Trophoblast cell (in vitro differentiated cells and primary cell): ENCODE measurements around the gene GASK1B.

Experiments
- DNase-seq, 2 donors: peaks; one replicate each; pipeline ENCODE4 v3.0.0-alpha.2; 2016
- H2AFZ ChIP-seq: 2 replicates; pipeline ENCODE4 v1.6.1; 2013; ENCODE audit warnings: low read length, moderate library complexity, mild to moderate bottlenecking; ENCODE audit not compliant: insufficient read depth, poor library complexity
- H2AK5ac ChIP-seq: 2 replicates; pipeline ENCODE4 v1.6.1; 2013; ENCODE audit warnings: mild to moderate bottlenecking, low read length
- H2BK120ac ChIP-seq: 2 replicates; pipeline ENCODE4 v1.6.1; 2013; ENCODE audit warnings: low read length, mild to moderate bottlenecking, moderate library complexity; ENCODE audit not compliant: insufficient read depth, poor library complexity
- H2BK12ac ChIP-seq: 2 replicates; pipeline ENCODE4 v1.6.1; 2013; ENCODE audit warnings: mild to moderate bottlenecking, low read length, moderate library complexity
- H2BK5ac ChIP-seq: 2 replicates; pipeline ENCODE4 v1.6.1; 2013; ENCODE audit warnings: low read length, low read depth, moderate library complexity, mild to moderate bottlenecking; ENCODE audit not compliant: poor library complexity
- H3K14ac ChIP-seq: 2 replicates; pipeline ENCODE4 v1.6.1; 2013; ENCODE audit warnings: mild to moderate bottlenecking, low read length
- H3K18ac ChIP-seq: 2 replicates; pipeline ENCODE4 v1.6.1; 2013; ENCODE audit warnings: mild to moderate bottlenecking, low read length
- H3K23ac ChIP-seq: 2 replicates; pipeline ENCODE4 v1.6.1; 2013; ENCODE audit warnings: low read length
- H3K27ac ChIP-seq: 2 replicates; pipeline ENCODE4 v1.5.1; 2013; ENCODE audit warnings: low read depth, mild to moderate bottlenecking, inconsistent platforms, low read length, moderate library complexity
- H3K27me3 ChIP-seq: 2 replicates; pipeline ENCODE4 v1.6.1; 2013; ENCODE audit warnings: inconsistent platforms, mild to moderate bottlenecking, low read length, moderate library complexity; ENCODE audit not compliant: insufficient read depth
- H3K36me3 ChIP-seq, 2 experiments: 1 replicate in 1 of 2; 2 replicates in 1 of 2; pipeline ENCODE4 v1.6.1; 2013; ENCODE audit warnings: low read length in 2 of 2, mild to moderate bottlenecking in 2 of 2, moderate library complexity in 1 of 2; ENCODE audit not compliant: insufficient read depth in 2 of 2, control insufficient read depth in 1 of 2
- H3K4ac ChIP-seq: 2 replicates; pipeline ENCODE4 v1.6.1; 2013; ENCODE audit warnings: low read depth, mild to moderate bottlenecking, low read length, moderate library complexity
- H3K4me1 ChIP-seq, 2 experiments: 1 replicate in 1 of 2; 2 replicates in 1 of 2; pipeline ENCODE4 v1.6.1; 2013; ENCODE audit warnings: low read length in 2 of 2, mild to moderate bottlenecking in 2 of 2, moderate library complexity in 1 of 2; ENCODE audit not compliant: insufficient read depth in 2 of 2, control insufficient read depth in 1 of 2
- H3K4me2 ChIP-seq: 2 replicates; pipeline ENCODE4 v1.6.1; 2013; ENCODE audit warnings: inconsistent platforms, mild to moderate bottlenecking, low read length, moderate library complexity
- H3K4me3 ChIP-seq: 2 replicates; pipeline ENCODE4 v1.5.1; 2013; ENCODE audit warnings: mild to moderate bottlenecking, low read depth, low read length, inconsistent platforms
- H3K79me1 ChIP-seq: one replicate; pipeline ENCODE4 v1.6.1; 2013; ENCODE audit warnings: low read length
- H3K79me2 ChIP-seq: 2 replicates; pipeline ENCODE4 v1.6.1; 2013; ENCODE audit warnings: low read length, mild to moderate bottlenecking; ENCODE audit not compliant: control insufficient read depth, insufficient read depth, poor library complexity
- H3K9ac ChIP-seq: 2 replicates; pipeline ENCODE4 v1.6.1; 2013; ENCODE audit warnings: mild to moderate bottlenecking, low read length
- H3K9me3 ChIP-seq: 2 replicates; pipeline ENCODE4 v1.6.1; 2013; ENCODE audit warnings: low read depth, mild to moderate bottlenecking, control low read depth, inconsistent platforms, low read length; ENCODE audit not compliant: insufficient read depth
- H4K12ac ChIP-seq: 2 replicates; pipeline ENCODE4 v1.6.1; 2013; ENCODE audit warnings: low read depth, mild to moderate bottlenecking, low read length, moderate library complexity
- H4K8ac ChIP-seq: 2 replicates; pipeline ENCODE4 v1.6.1; 2013; ENCODE audit warnings: low read depth, mild to moderate bottlenecking, low read length, moderate library complexity
- H4K91ac ChIP-seq: one replicate; pipeline ENCODE4 v1.6.1; 2013; ENCODE audit warnings: low read depth, mild to moderate bottlenecking, low read length, moderate library complexity
- WGBS: extraction: QIAGEN DNeasy Blood & Tissue Kit; methylation state at CpG from one replicate; pipeline ENCODE4 v1.1.7; 2013; ENCODE audit warnings: missing lambda C conversion rate; ENCODE audit not compliant: insufficient read length, insufficient coverage; ENCODE audit errors: extremely low coverage; 5-methylcytosine and 5-hydroxymethylcytosine counted together

The GASK1B gene

GRCh38 chr4:158193171-158193749, 20.4 kb upstream of the GASK1B start:
- Histone ChIP-seq H3K27me3 (no peaks in the 10 kb centered on the region), H3K79me2 (no peaks in the 10 kb centered on the region), H3K36me3 (no peaks in the 10 kb centered on the region), H2BK12ac (no peak overlapping the region), H4K8ac (no peak overlapping the region), H3K27ac (no peak overlapping the region), H2BK5ac (no peak overlapping the region), H3K18ac (no peak overlapping the region), H3K9me3 (no peaks in the 10 kb centered on the region), H3K23ac (no peak overlapping the region), H3K14ac (no peak overlapping the region), H3K4ac (no peak overlapping the region), H3K4me1 (no peaks in the 10 kb centered on the region), H3K9ac (no peak overlapping the region), H3K4me2 (no peak overlapping the region), H3K4me3 (no peak overlapping the region), H4K12ac (no peak overlapping the region), H2AFZ (no peak overlapping the region), H2BK120ac (no peak overlapping the region), H4K91ac (no peak overlapping the region), H2AK5ac (no peak overlapping the region), H3K79me1 (no peaks in the 10 kb centered on the region)
- peak in 1 of 2 donors; percentile 67 for DNase-seq
- no CpG with 5 or more reads among the region's 3 CpGs for WGBS

DNA sequence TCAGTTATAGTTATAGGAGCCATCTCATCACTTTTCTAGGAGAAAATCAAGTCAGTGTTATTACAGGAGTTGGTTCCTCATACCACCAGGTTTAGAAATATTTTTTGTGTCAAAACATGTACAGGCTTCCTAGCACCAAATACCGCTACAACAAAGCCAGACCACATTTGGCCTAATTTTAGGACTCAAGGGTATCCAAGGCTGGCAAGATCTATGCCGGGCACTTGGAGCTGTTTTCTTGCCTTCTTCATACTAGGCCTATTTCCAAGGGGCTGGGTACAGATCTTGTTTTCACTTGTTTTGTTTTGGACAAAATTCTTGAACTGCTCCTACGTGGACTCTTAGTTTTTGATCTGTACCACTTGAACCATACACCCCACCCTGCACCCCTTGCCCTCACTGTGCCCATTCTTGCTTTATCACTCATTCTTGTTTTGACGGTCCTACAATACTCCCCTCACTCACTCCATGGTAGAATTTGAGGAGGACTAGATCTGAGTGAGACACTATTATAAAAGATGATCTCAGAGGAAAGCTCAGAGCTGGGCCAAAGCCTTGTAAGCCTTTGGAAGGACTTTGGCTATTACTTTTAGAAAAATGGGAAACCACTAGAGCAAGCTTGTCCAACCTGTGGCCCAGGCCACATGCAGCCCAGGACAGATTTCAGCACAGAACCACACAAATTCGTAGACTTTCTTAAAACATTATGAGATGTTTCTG, 19.8 kb upstream of the GASK1B start:
- Histone ChIP-seq H3K4me3 (no peak overlapping the region), H3K36me3 (no peaks in the 10 kb centered on the region), H2BK120ac (no peak overlapping the region), H3K18ac (no peak overlapping the region), H3K9ac (no peak overlapping the region), H2BK5ac (no peak overlapping the region), H3K79me1 (no peaks in the 10 kb centered on the region), H3K4me2 (no peak overlapping the region), H4K91ac (no peak overlapping the region), H3K9me3 (no peaks in the 10 kb centered on the region), H3K79me2 (no peaks in the 10 kb centered on the region), H2AK5ac (no peak overlapping the region), H3K4me1 (no peaks in the 10 kb centered on the region), H2BK12ac (no peak overlapping the region), H2AFZ (no peak overlapping the region), H3K27me3 (no peaks in the 10 kb centered on the region), H3K14ac (no peak overlapping the region), H4K12ac (no peak overlapping the region), H3K27ac (no peak overlapping the region), H3K4ac (no peak overlapping the region), H4K8ac (no peak overlapping the region), H3K23ac (no peak overlapping the region)
- no CpG with 5 or more reads among the region's 5 CpGs for WGBS
- no peak for DNase-seq

DNA sequence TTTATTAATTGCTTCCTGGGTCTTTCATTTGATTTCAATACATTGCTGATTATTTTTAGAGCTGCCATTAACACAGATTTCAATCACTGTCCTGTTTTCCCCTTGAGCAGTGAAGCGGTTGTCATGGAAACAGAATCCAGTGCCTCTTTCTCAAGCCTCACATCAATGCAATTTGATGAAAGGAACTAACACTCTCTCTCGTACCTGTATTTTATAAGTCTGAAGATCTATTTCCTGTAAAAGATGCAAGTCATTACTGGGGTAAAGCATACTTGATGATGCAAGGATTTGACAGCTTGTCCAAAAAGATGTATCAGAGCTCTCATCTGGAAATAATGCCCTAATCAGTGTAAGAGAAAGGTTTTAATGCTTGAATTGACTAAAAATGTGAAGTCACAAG, 17.9 kb upstream of the GASK1B start:
- DNase-seq = no peak
- Histone ChIP-seq H3K4me3 (no peak overlapping the region), H3K4me2 (no peak overlapping the region), H3K9me3 (no peaks in the 10 kb centered on the region), H3K18ac (no peak overlapping the region), H2AK5ac (no peak overlapping the region), H3K27me3 (no peaks in the 10 kb centered on the region), H3K27ac (no peak overlapping the region), H4K12ac (no peak overlapping the region), H2BK5ac (no peak overlapping the region), H3K14ac (no peak overlapping the region), H3K4ac (no peak overlapping the region), H3K23ac (no peak overlapping the region), H2BK120ac (no peak overlapping the region), H3K9ac (no peak overlapping the region), H3K79me1 (no peaks in the 10 kb centered on the region), H3K36me3 (no peaks in the 10 kb centered on the region), H2AFZ (no peak overlapping the region), H4K91ac (no peak overlapping the region), H4K8ac (no peak overlapping the region), H2BK12ac (no peak overlapping the region), H3K79me2 (no peaks in the 10 kb centered on the region), H3K4me1 (no peaks in the 10 kb centered on the region)
- WGBS = no CpG with 5 or more reads among the region's 2 CpGs

GRCh38 chr4:158189422-158189821, 16.6 kb upstream of the GASK1B start:
- Histone ChIP-seq H2BK5ac (no peak overlapping the region), H2AFZ (no peak overlapping the region), H3K79me2 (no peaks in the 10 kb centered on the region), H3K9me3 (no peaks in the 10 kb centered on the region), H3K18ac (no peak overlapping the region), H2BK12ac (no peak overlapping the region), H3K36me3 (no peaks in the 10 kb centered on the region), H4K91ac (no peak overlapping the region), H3K27me3 (no peaks in the 10 kb centered on the region), H2BK120ac (no peak overlapping the region), H4K8ac (no peak overlapping the region), H3K27ac (no peak overlapping the region), H3K4ac (no peak overlapping the region), H2AK5ac (no peak overlapping the region), H4K12ac (no peak overlapping the region), H3K4me2 (no peak overlapping the region), H3K79me1 (no peaks in the 10 kb centered on the region), H3K14ac (no peak overlapping the region), H3K4me3 (no peak overlapping the region), H3K23ac (no peak overlapping the region), H3K4me1 (no peaks in the 10 kb centered on the region), H3K9ac (no peak overlapping the region)
- WGBS = no CpG with 5 or more reads among the region's 1 CpG
- DNase-seq = no peak
